Stomach (tissue), 9 donors: ENCODE data around the gene ADAM11. TPM values are rescaled to one million over a fixed set of nuclear protein-coding genes. Genes with fewer than 3 reads are reported as not detected.

Experiments used
- DNase-seq, 2 donors: peaks; one replicate each; pipeline versions ENCODE4 v3.0.0 to v3.0.0-alpha.2; 2013 to 2019
- H3K27ac ChIP-seq, 5 donors: fragments of 200-600 bp in 4 of 5; sonication (generic) in 4 of 5; one replicate each; pipeline ENCODE4 v1.5.1; 2013 to 2019; ENCODE audit warnings: mild to moderate bottlenecking in 1 of 5, moderate library complexity in 1 of 5
- H3K27me3 ChIP-seq, 3 donors: fragments of 200-600 bp; sonication (generic); one replicate each; pipeline ENCODE4 v1.5.1; 2017 to 2019; ENCODE audit warnings: mixed run types in 1 of 3
- H3K36me3 ChIP-seq, 4 donors: fragments of 200-600 bp; sonication (generic); 1 replicate in 3 of 4; 2 replicates in 1 of 4; pipeline ENCODE4 v1.5.1; 2016 to 2019
- H3K4me1 ChIP-seq, 4 donors: fragments of 200-600 bp; sonication (generic); one replicate each; pipeline ENCODE4 v1.5.1; 2016 to 2019
- H3K4me3 ChIP-seq, 4 donors: fragments of 200-600 bp; sonication (generic) in 3 of 4; one replicate each; pipeline ENCODE4 v1.5.1; 2016 to 2019; ENCODE audit warnings: mild to moderate bottlenecking in 1 of 4
- H3K9me3 ChIP-seq, 4 donors: fragments of 200-600 bp; sonication (generic); one replicate each; pipeline ENCODE4 v1.5.1; 2016 to 2019
- EP300 ChIP-seq: sonication (generic); formaldehyde crosslinking; IDR thresholded peaks from one replicate; pipeline ENCODE4 v1.6.1; 2017; ENCODE audit warnings: antibody characterized with exemption
- POLR2A ChIP-seq, 4 donors: fragments of 450-650 bp; IDR thresholded peaks; one replicate each; pipeline ENCODE4 v1.6.1; 2016; ENCODE audit warnings: antibody characterized with exemption in 4 of 4, control low read depth in 2 of 4, mild to moderate bottlenecking in 1 of 4, moderate library complexity in 1 of 4
- POLR2AphosphoS5 ChIP-seq, 3 donors: sonication (generic); formaldehyde crosslinking; IDR thresholded peaks; one replicate each; pipeline ENCODE4 v1.6.1; 2016; ENCODE audit warnings: antibody characterized with exemption in 3 of 3
- WGBS, 5 donors: extraction: QIAGEN DNeasy Blood & Tissue Kit in 3 of 5; methylation state at CpG; one replicate each; pipeline versions ENCODE4 v1.1.5 to v1.1.7; 2013 to 2018; 5-methylcytosine and 5-hydroxymethylcytosine counted together
- intact Hi-C: fragments of 100-400 bp; cut with DNase I; formaldehyde crosslinking; loops from one replicate; pipeline ENCODE4 v1.15.1; 2023; ENCODE audit warnings: low total_unique reads
- polyA plus RNA-seq, 3 donors: library from polyadenylated mRNA; stranded (reverse); fragments of 200-250 nt; gene quantifications; one replicate each; pipeline ENCODE4 v1.2.3, GENCODE V29; 2013
- total RNA-seq, 5 donors: library from RNA; depleted of rRNA; stranded (reverse); fragments of >200 nt; gene quantifications; one replicate each; pipeline versions ENCODE4 v1.1.0 to v1.2.3, GENCODE V29; 2014 to 2016
- TF ChIP-seq, protein P1 (sequence below), 7 experiments: fragments of 450-650 bp in 4 of 7; fragments of 200-600 bp in 3 of 7; sonication (generic) in 3 of 7; IDR thresholded peaks; one replicate each; pipeline ENCODE4 v1.5.1; 2016 to 2019; ENCODE audit warnings: antibody characterized with exemption in 7 of 7, control low read depth in 2 of 7, mild to moderate bottlenecking in 1 of 7
- donor health status: healthy with polysubstance abuse.
- donor health status: Bipolar disorder and iron deficiency.
- donor health status: healthy.

ADAM11 gene
- total and polyA plus RNA-seq, 8 donors, result 0.19 to 57.6 (median 0.73) TPM; not detected in 3

DNA sequence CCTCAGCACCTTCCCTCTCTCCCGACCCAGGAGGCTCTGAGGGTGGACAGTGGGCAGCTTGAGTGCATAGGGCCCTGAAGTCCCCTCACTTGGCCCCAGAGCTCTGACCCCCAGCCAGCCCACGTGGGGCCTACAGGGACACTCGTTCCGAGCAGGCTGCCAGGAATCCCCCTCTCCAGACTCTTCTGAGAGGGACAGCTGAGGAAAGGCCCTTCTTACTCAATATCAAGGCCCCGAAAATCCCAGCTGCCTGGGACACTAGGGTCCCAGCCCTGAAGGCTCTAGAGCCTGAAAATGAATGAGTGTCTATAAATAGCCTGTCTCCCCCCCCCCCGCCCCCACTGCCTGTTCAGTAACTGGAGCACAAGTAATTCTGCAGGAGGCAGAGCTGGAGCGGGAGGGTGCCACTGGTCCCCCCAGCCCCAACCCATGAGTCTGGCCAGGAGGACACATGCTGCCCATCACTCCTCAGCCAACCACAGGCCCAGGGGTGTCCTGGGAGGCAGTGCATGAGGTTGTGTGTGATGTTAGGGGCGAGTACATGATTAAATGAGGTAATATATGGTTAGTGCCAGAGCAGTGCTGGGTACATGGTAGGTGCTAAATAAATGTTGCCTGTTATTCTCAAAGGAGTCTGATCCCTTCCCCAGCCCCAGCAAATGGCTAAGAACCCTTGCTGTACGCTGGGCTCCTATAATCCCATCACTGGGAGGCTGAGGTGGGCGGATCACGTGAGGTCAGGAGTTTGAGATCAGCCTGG, 11.6 kb downstream of the ADAM11 start:
- no peak overlapping the region for H3K27ac ChIP-seq
- WGBS, 5 donors, result 64 to 71% (median 69%) methylated on average over 9 to 11 of the region's 11 CpGs
- intact Hi-C loops, result loop anchor here (10.0 kb wide), 1 partner anchor 254 kb away; no protein-coding TSS in a partner anchor
- peaks cover 0 to 76% (median 24%) of the 10 kb centered on the region in 3 donors for H3K27me3 ChIP-seq
- H3K36me3 ChIP-seq, result no peaks in the 10 kb centered on the region
- peaks cover 5 to 9% (median 8%) of the 10 kb centered on the region in 4 donors for H3K4me1 ChIP-seq
- no peak overlapping the region for H3K4me3 ChIP-seq
- TF ChIP-seq EP300 (no peak), POLR2AphosphoS5 (IDR thresholded peaks at IDR 0.05) (no peak), POLR2A (IDR thresholded peaks at IDR 0.05) (no peak)
- TF ChIP-seq, protein P1, sequence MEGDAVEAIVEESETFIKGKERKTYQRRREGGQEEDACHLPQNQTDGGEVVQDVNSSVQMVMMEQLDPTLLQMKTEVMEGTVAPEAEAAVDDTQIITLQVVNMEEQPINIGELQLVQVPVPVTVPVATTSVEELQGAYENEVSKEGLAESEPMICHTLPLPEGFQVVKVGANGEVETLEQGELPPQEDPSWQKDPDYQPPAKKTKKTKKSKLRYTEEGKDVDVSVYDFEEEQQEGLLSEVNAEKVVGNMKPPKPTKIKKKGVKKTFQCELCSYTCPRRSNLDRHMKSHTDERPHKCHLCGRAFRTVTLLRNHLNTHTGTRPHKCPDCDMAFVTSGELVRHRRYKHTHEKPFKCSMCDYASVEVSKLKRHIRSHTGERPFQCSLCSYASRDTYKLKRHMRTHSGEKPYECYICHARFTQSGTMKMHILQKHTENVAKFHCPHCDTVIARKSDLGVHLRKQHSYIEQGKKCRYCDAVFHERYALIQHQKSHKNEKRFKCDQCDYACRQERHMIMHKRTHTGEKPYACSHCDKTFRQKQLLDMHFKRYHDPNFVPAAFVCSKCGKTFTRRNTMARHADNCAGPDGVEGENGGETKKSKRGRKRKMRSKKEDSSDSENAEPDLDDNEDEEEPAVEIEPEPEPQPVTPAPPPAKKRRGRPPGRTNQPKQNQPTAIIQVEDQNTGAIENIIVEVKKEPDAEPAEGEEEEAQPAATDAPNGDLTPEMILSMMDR (IDR thresholded peaks at IDR 0.05), result no peak
- DNase-seq, result no peak
- H3K9me3 ChIP-seq, result no peaks in the 10 kb centered on the region

DNA sequence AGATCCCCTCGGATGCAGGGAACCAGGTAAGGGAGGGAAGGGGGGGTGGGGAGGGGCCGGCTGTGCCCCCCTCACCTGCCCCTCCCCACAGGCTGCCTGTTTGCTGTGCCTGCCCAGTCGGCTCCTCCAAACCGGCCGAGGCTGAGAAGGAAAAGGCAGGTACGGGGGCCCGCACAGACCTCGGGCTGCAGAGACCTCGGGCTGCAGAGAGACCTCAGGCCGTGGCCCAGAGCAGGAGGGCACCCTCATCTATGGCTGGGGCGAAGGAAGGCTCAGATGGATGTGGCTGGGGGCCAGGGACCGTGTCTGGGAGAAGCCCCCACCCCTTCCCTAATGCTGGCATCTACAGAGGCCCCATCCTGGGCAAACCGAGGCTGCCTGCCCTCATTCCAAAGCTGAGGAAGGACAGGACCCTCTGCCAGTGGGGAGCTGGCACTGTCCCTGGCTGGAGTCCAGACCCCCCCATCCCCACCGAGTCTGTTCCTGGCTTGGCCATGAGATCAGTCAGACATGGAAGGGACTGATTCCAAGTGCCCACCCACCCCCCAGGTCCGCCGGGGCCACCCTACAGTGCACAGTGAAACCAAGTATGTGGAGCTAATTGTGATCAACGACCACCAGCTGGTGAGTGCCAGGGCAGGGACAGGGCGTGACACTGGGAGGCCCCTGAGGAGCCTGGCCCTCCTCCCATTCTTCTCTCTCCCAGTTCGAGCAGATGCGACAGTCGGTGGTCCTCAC, 13.7 kb downstream of the ADAM11 start:
- H3K4me1 ChIP-seq, result peaks cover 14 to 23% (median 21%) of the 10 kb centered on the region in 4 donors

DNA sequence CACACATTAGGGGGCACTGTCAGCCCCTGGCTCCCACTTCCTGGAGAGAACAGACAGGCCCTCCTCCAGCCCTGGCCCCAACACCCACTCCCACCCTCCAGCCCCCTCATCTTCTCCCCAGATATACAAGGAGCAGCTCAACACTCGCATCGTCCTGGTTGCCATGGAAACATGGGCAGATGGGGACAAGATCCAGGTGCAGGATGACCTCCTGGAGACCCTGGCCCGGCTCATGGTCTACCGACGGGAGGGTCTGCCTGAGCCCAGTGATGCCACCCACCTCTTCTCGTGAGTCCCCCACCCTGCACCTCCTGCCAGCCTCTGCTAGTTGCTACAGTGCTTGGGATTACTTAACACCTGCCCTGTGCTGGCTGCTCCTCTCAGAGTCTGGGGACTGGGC, 14.4 kb downstream of the ADAM11 start:
- no peak overlapping the region for H3K27ac ChIP-seq
- DNase-seq, result no peak
- intact Hi-C loops, result loop anchor here (10.0 kb wide), 1 partner anchor 252 kb away; no protein-coding TSS in a partner anchor

More for the DNA sequence above, 13.7 kb downstream of the ADAM11 start:
- no peak for DNase-seq
- Histone ChIP-seq H3K9me3 (no peaks in the 10 kb centered on the region), H3K27me3 (peaks cover 0 to 61% (median 20%) of the 10 kb centered on the region in 3 donors), H3K36me3 (no peaks in the 10 kb centered on the region), H3K4me3 (no peak overlapping the region), H3K27ac (no peak overlapping the region)
- intact Hi-C loops, result loop anchor here (10.0 kb wide), 1 partner anchor 252 kb away; no protein-coding TSS in a partner anchor
- 44 to 58% (median 52%) methylated on average over 17 to 21 of the region's 21 CpGs for WGBS, 5 donors
- TF ChIP-seq POLR2A (IDR thresholded peaks at IDR 0.05) (no peak), POLR2AphosphoS5 (IDR thresholded peaks at IDR 0.05) (no peak), EP300 (no peak)
- TF ChIP-seq, protein P1 (IDR thresholded peaks at IDR 0.05), result no peak

More for the DNA sequence above, 14.4 kb downstream of the ADAM11 start:
- H3K27me3 ChIP-seq, result peaks cover 0 to 55% (median 20%) of the 10 kb centered on the region in 3 donors
- TF ChIP-seq POLR2AphosphoS5 (IDR thresholded peaks at IDR 0.05) (no peak), POLR2A (IDR thresholded peaks at IDR 0.05) (no peak), EP300 (no peak)
- TF ChIP-seq, protein P1 (IDR thresholded peaks at IDR 0.05), result no peak
- H3K9me3 ChIP-seq, result no peaks in the 10 kb centered on the region
- peaks cover 14 to 23% (median 21%) of the 10 kb centered on the region in 4 donors for H3K4me1 ChIP-seq
- no peak overlapping the region for H3K4me3 ChIP-seq
- no peaks in the 10 kb centered on the region for H3K36me3 ChIP-seq
- 47 to 60% (median 49%) methylated on average over 6 of the region's 6 CpGs for WGBS, 5 donors
